ENCODE data around the gene ZFP28. TPM values are rescaled to one million over a fixed set of nuclear protein-coding genes. Genes with fewer than 3 reads are reported as not detected.

The ZFP28 gene
- total RNA-seq, 1 donor, result 7.6 TPM

DNA sequence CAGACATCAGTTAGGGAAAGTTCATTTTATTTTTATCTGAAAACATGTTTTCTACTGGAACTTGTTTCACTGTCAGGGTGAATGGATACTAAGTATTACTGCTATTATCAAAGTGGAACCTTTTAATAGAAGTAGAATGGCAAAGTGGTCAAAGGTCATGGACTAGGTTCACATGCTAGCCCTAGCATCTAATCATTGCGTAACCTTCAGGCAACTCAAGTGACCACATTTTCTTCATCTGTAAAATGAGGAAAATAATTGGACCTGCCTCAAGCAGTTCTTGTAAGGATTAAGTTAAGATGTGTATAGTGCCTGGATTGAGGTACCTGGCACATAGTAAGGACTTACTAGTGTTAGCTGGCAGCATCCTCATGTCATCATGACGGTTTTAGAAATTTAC is 5.0 kb downstream of the ZFP28 start:
- TF ChIP-seq, protein P1, sequence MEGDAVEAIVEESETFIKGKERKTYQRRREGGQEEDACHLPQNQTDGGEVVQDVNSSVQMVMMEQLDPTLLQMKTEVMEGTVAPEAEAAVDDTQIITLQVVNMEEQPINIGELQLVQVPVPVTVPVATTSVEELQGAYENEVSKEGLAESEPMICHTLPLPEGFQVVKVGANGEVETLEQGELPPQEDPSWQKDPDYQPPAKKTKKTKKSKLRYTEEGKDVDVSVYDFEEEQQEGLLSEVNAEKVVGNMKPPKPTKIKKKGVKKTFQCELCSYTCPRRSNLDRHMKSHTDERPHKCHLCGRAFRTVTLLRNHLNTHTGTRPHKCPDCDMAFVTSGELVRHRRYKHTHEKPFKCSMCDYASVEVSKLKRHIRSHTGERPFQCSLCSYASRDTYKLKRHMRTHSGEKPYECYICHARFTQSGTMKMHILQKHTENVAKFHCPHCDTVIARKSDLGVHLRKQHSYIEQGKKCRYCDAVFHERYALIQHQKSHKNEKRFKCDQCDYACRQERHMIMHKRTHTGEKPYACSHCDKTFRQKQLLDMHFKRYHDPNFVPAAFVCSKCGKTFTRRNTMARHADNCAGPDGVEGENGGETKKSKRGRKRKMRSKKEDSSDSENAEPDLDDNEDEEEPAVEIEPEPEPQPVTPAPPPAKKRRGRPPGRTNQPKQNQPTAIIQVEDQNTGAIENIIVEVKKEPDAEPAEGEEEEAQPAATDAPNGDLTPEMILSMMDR (IDR thresholded peaks at IDR 0.05; ENCODE audit: extremely low read depth, low read depth, low read length), result no peak
- H3K4me3 ChIP-seq (ENCODE audit: insufficient read depth, low read length), result no peak overlapping the region
- peaks cover 25% of the 10 kb centered on the region for H3K36me3 ChIP-seq (ENCODE audit: insufficient read depth, low read length)
- H3K27ac ChIP-seq (ENCODE audit: low read depth, low read length), result no peak overlapping the region
- H3K9me3 ChIP-seq (ENCODE audit: low read depth, low read length), result peaks cover 5% of the 10 kb centered on the region
- H3K4me2 ChIP-seq (ENCODE audit: insufficient read depth, low read length), result no peak overlapping the region
- peaks cover 8% of the 10 kb centered on the region for H3K4me1 ChIP-seq (ENCODE audit: insufficient read depth, low read length)
- no peaks in the 10 kb centered on the region for H3K79me2 ChIP-seq (ENCODE audit: insufficient read depth, low read length)
- H4K20me1 ChIP-seq (ENCODE audit: insufficient read depth, low read length), result no peaks in the 10 kb centered on the region
- no peak for DNase-seq (ENCODE audit: insufficient read length, low spot score, missing footprints)
- H3K27me3 ChIP-seq (ENCODE audit: insufficient read depth, low read length), result no peaks in the 10 kb centered on the region
- no peak overlapping the region for H2AFZ ChIP-seq (ENCODE audit: low read length)

DNA sequence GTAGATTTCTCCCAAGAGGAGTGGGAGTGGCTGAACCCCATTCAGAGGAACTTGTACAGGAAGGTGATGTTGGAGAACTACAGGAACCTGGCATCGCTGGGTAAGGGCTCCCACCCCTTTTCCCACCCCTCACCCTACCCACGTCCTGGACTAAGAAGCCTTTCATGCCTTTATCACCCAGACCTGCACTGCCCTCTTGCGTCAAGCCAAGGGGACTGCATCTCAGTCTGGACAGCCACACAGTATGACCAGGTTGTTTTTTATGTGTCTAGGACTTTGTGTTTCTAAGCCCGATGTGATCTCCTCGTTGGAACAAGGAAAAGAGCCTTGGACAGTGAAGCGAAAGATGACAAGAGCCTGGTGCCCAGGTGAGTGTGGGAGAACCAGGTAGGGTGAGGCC is 8.8 kb downstream of the ZFP28 start:
- Histone ChIP-seq H3K4me3 (ENCODE audit: insufficient read depth, low read length) (no peak overlapping the region), H3K36me3 (ENCODE audit: insufficient read depth, low read length) (peaks cover 44% of the 10 kb centered on the region), H3K9me3 (ENCODE audit: low read depth, low read length) (peaks cover 13% of the 10 kb centered on the region), H3K4me2 (ENCODE audit: insufficient read depth, low read length) (no peak overlapping the region), H3K79me2 (ENCODE audit: insufficient read depth, low read length) (no peaks in the 10 kb centered on the region), H3K27me3 (ENCODE audit: insufficient read depth, low read length) (no peaks in the 10 kb centered on the region), H3K4me1 (ENCODE audit: insufficient read depth, low read length) (no peaks in the 10 kb centered on the region), H4K20me1 (ENCODE audit: insufficient read depth, low read length) (no peaks in the 10 kb centered on the region), H3K27ac (ENCODE audit: low read depth, low read length) (no peak overlapping the region), H2AFZ (ENCODE audit: low read length) (no peak overlapping the region)
- TF ChIP-seq, protein P1 (IDR thresholded peaks at IDR 0.05; ENCODE audit: extremely low read depth, low read depth, low read length), result peak; percentile 5
- DNase-seq (ENCODE audit: insufficient read length, low spot score, missing footprints), result no peak

DNA sequence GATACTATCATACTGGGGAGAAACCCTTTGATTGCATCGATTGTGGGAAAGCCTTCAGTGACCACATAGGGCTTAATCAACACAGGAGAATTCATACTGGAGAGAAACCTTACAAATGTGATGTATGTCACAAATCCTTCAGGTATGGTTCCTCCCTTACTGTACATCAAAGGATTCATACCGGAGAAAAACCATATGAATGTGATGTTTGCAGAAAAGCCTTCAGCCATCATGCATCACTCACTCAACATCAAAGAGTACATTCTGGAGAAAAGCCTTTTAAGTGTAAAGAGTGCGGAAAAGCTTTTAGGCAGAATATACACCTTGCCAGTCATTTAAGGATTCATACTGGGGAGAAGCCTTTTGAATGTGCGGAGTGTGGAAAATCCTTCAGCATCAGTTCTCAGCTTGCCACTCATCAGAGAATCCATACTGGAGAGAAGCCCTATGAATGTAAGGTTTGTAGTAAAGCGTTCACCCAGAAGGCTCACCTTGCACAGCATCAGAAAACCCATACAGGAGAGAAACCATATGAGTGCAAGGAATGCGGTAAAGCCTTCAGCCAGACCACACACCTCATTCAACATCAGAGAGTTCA is 15.6 kb downstream of the ZFP28 start:
- peaks cover 48% of the 10 kb centered on the region for H3K9me3 ChIP-seq (ENCODE audit: low read depth, low read length)
- H3K27me3 ChIP-seq (ENCODE audit: insufficient read depth, low read length), result no peaks in the 10 kb centered on the region
- no peaks in the 10 kb centered on the region for H3K4me1 ChIP-seq (ENCODE audit: insufficient read depth, low read length)
- no peak overlapping the region for H3K4me3 ChIP-seq (ENCODE audit: insufficient read depth, low read length)
- H2AFZ ChIP-seq (ENCODE audit: low read length), result no peak overlapping the region
- no peaks in the 10 kb centered on the region for H3K79me2 ChIP-seq (ENCODE audit: insufficient read depth, low read length)
- H3K36me3 ChIP-seq (ENCODE audit: insufficient read depth, low read length), result peaks cover 35% of the 10 kb centered on the region
- TF ChIP-seq, protein P1 (IDR thresholded peaks at IDR 0.05; ENCODE audit: extremely low read depth, low read depth, low read length), result no peak
- H3K4me2 ChIP-seq (ENCODE audit: insufficient read depth, low read length), result no peak overlapping the region
- DNase-seq (ENCODE audit: insufficient read length, low spot score, missing footprints), result no peak
- no peak overlapping the region for H3K27ac ChIP-seq (ENCODE audit: low read depth, low read length)
- no peaks in the 10 kb centered on the region for H4K20me1 ChIP-seq (ENCODE audit: insufficient read depth, low read length)

GRCh38 chr19:56562766-56563165 is 24.0 kb downstream of the ZFP28 start:
- Histone ChIP-seq H3K4me3 (ENCODE audit: insufficient read depth, low read length) (no peak overlapping the region), H3K4me2 (ENCODE audit: insufficient read depth, low read length) (no peak overlapping the region), H3K9me3 (ENCODE audit: low read depth, low read length) (peaks cover 8% of the 10 kb centered on the region), H3K27ac (ENCODE audit: low read depth, low read length) (no peak overlapping the region), H4K20me1 (ENCODE audit: insufficient read depth, low read length) (no peaks in the 10 kb centered on the region), H3K27me3 (ENCODE audit: insufficient read depth, low read length) (no peaks in the 10 kb centered on the region), H3K4me1 (ENCODE audit: insufficient read depth, low read length) (peaks cover under 1% of the 10 kb centered on the region), H3K79me2 (ENCODE audit: insufficient read depth, low read length) (peaks cover 2% of the 10 kb centered on the region), H3K36me3 (ENCODE audit: insufficient read depth, low read length) (no peaks in the 10 kb centered on the region), H2AFZ (ENCODE audit: low read length) (no peak overlapping the region)
- DNase-seq (ENCODE audit: insufficient read length, low spot score, missing footprints), result no peak
- TF ChIP-seq, protein P1 (IDR thresholded peaks at IDR 0.05; ENCODE audit: extremely low read depth, low read depth, low read length), result no peak

All from osteoblast (primary cell).